ENCODE measurements around the gene DTYMK.

Gene DTYMK

DNA sequence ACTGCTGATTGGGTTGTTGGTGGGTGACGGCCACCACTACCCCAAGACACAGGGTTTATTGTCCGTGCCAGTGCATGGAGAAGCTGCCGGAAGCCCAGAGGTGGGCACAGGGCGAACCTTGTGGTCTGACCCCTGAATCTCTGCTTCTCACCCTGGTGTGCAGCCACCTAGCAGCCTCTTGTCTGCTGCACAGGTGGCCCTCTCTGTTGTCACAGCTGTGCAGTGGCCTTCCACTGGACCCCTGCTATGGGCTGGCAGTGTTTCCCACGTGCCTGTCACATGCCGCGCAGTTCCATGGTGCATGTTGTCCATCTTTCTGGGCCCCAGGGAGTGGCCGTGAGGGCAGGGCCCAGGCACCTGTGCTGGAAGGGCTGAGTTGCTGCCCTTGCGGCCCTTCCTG, 33.9 kb downstream of the DTYMK start (continued):
- TF ChIP-seq, protein P1, sequence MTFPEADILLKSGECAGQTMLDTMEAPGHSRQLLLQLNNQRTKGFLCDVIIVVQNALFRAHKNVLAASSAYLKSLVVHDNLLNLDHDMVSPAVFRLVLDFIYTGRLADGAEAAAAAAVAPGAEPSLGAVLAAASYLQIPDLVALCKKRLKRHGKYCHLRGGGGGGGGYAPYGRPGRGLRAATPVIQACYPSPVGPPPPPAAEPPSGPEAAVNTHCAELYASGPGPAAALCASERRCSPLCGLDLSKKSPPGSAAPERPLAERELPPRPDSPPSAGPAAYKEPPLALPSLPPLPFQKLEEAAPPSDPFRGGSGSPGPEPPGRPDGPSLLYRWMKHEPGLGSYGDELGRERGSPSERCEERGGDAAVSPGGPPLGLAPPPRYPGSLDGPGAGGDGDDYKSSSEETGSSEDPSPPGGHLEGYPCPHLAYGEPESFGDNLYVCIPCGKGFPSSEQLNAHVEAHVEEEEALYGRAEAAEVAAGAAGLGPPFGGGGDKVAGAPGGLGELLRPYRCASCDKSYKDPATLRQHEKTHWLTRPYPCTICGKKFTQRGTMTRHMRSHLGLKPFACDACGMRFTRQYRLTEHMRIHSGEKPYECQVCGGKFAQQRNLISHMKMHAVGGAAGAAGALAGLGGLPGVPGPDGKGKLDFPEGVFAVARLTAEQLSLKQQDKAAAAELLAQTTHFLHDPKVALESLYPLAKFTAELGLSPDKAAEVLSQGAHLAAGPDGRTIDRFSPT (tag by site-specific recombination; IDR thresholded peaks at IDR 0.05) = no peak
- TF ChIP-seq ZNF585B (tag by site-specific recombination; IDR thresholded peaks at IDR 0.05) (no peak), ZFP41 (tag by site-specific recombination; IDR thresholded peaks at IDR 0.05; ENCODE audit: borderline replicate concordance) (no peak), EGR2 (tag by site-specific recombination; IDR thresholded peaks at IDR 0.05; ENCODE audit: low read depth) (no peak), ZNF19 (tag by site-specific recombination; IDR thresholded peaks at IDR 0.05; ENCODE audit: low read depth) (no peak), ZNF433 (tag by site-specific recombination; IDR thresholded peaks at IDR 0.05; ENCODE audit: low read depth) (no peak), ZNF248 (tag by site-specific recombination; IDR thresholded peaks at IDR 0.05) (no peak), ZNF623 (tag by site-specific recombination; IDR thresholded peaks at IDR 0.05) (no peak)
- TF ChIP-seq, protein P2, sequence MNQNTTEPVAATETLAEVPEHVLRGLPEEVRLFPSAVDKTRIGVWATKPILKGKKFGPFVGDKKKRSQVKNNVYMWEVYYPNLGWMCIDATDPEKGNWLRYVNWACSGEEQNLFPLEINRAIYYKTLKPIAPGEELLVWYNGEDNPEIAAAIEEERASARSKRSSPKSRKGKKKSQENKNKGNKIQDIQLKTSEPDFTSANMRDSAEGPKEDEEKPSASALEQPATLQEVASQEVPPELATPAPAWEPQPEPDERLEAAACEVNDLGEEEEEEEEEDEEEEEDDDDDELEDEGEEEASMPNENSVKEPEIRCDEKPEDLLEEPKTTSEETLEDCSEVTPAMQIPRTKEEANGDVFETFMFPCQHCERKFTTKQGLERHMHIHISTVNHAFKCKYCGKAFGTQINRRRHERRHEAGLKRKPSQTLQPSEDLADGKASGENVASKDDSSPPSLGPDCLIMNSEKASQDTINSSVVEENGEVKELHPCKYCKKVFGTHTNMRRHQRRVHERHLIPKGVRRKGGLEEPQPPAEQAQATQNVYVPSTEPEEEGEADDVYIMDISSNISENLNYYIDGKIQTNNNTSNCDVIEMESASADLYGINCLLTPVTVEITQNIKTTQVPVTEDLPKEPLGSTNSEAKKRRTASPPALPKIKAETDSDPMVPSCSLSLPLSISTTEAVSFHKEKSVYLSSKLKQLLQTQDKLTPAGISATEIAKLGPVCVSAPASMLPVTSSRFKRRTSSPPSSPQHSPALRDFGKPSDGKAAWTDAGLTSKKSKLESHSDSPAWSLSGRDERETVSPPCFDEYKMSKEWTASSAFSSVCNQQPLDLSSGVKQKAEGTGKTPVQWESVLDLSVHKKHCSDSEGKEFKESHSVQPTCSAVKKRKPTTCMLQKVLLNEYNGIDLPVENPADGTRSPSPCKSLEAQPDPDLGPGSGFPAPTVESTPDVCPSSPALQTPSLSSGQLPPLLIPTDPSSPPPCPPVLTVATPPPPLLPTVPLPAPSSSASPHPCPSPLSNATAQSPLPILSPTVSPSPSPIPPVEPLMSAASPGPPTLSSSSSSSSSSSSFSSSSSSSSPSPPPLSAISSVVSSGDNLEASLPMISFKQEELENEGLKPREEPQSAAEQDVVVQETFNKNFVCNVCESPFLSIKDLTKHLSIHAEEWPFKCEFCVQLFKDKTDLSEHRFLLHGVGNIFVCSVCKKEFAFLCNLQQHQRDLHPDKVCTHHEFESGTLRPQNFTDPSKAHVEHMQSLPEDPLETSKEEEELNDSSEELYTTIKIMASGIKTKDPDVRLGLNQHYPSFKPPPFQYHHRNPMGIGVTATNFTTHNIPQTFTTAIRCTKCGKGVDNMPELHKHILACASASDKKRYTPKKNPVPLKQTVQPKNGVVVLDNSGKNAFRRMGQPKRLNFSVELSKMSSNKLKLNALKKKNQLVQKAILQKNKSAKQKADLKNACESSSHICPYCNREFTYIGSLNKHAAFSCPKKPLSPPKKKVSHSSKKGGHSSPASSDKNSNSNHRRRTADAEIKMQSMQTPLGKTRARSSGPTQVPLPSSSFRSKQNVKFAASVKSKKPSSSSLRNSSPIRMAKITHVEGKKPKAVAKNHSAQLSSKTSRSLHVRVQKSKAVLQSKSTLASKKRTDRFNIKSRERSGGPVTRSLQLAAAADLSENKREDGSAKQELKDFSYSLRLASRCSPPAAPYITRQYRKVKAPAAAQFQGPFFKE (tag by site-specific recombination; IDR thresholded peaks at IDR 0.05; ENCODE audit: borderline replicate concordance) = no peak
- TF ChIP-seq, protein P3, sequence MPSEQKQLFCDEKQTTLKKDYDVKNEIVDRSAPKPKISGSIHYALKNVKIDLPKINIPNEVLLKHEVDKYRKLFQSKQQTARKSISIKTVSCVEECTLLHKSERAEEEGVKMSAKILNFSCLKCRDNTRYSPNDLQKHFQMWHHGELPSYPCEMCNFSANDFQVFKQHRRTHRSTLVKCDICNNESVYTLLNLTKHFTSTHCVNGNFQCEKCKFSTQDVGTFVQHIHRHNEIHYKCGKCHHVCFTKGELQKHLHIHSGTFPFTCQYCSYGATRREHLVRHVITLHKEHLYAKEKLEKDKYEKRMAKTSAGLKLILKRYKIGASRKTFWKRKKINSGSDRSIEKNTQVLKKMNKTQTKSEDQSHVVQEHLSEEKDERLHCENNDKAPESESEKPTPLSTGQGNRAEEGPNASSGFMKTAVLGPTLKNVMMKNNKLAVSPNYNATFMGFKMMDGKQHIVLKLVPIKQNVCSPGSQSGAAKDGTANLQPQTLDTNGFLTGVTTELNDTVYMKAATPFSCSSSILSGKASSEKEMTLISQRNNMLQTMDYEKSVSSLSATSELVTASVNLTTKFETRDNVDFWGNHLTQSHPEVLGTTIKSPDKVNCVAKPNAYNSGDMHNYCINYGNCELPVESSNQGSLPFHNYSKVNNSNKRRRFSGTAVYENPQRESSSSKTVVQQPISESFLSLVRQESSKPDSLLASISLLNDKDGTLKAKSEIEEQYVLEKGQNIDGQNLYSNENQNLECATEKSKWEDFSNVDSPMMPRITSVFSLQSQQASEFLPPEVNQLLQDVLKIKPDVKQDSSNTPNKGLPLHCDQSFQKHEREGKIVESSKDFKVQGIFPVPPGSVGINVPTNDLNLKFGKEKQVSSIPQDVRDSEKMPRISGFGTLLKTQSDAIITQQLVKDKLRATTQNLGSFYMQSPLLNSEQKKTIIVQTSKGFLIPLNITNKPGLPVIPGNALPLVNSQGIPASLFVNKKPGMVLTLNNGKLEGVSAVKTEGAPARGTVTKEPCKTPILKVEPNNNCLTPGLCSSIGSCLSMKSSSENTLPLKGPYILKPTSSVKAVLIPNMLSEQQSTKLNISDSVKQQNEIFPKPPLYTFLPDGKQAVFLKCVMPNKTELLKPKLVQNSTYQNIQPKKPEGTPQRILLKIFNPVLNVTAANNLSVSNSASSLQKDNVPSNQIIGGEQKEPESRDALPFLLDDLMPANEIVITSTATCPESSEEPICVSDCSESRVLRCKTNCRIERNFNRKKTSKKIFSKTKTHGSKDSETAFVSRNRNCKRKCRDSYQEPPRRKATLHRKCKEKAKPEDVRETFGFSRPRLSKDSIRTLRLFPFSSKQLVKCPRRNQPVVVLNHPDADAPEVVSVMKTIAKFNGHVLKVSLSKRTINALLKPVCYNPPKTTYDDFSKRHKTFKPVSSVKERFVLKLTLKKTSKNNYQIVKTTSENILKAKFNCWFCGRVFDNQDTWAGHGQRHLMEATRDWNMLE (tag by site-specific recombination; conservative IDR thresholded peaks at IDR 0.05; ENCODE audit: low read depth) = no peak

DNA sequence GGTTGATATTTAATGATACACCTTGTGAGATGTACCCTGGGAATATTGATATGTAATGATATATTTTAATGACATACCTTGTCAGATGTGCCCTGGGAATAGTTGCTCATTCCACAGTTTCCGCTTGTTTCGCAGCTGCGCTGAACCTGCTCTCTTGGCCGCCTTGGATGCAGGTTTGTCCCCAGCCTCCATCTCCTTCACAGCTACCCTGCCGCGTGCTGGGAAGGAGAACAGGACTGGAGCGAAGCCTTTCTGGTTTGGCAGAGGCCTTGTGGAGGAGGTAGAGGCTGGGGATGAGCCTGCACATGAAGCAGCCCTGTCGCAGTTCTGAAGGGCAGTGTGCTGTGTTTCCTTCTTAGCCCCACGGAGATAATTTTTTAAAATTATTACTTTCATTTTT, 34.5 kb downstream of the DTYMK start:
- no peak for TF ChIP-seq ZNF174 (tag by site-specific recombination; IDR thresholded peaks at IDR 0.05)
- CTCF ChIA-PET = no interaction called here
- POLR2A ChIA-PET = no interaction called here
- Histone ChIP-seq H3K4me1 (ENCODE audit: control insufficient read depth, insufficient read depth, low read length) (no peaks in the 10 kb centered on the region), H3K9me3 (ENCODE audit: control insufficient read depth, insufficient read depth, low read depth, low read length) (no peaks in the 10 kb centered on the region), H3K36me3 (ENCODE audit: control insufficient read depth in 2 of 2, insufficient read depth in 1 of 2, low read length in 2 of 2) (peaks cover 0 to 66% of the 10 kb centered on the region in 2 experiments; a peak in 2 of 3 replicates), H3K4me3 (ENCODE audit: low read depth, low read length) (no peak overlapping the region), H3K27ac (ENCODE audit: extremely low read depth, low read depth, low read length) (no peak overlapping the region)
